NCI-H2227 (cell line): Measurements from ENCODE around the gene BBC3.

Experiments used
- DNase-seq: peaks from one replicate; lab custom pipeline; 2025; ENCODE audit not compliant: unreplicated experiment; lab: John Stamatoyannopoulos, UW

Gene BBC3

DNA sequence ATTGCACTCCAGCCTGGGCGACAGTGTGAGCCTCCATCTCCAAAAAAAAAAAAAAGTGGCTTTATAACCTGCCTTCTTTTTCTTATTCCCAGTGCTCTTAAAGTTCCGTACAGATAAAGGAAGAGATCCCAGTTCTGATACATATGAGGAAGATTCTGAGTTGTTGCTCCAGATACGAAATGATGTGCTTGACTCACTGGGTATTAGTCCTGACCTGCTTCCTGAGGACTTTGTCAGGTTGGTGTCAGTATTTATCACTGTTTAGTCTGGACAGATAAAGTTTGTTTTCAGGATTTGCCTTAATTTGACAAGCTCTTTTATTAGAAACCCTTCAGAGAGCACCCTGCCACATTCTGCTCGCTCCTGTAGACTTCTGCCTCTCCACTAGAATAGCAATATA, 33.9 kb downstream of the BBC3 start:
- no peak for DNase-seq

DNA sequence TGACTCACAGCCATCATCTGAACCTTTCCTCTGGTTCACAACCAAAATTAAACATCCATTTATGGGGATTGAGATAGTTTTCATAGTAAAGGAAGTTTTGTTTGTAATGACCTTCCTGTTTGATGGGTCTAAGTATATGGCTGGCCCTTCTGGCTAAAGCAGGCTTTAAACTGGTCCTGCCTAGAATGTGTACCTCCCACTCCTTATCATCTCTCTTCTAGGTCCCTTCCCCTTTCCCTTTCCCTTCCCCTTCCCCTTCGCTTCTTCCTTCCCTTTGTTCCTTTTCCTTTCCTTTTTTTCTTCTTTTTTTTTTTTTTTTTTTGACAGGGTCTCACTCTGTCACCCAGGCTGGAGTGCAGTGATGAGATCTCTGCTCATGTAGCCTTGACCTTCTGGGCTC, 35.6 kb downstream of the BBC3 start:
- no peak for DNase-seq

DNA sequence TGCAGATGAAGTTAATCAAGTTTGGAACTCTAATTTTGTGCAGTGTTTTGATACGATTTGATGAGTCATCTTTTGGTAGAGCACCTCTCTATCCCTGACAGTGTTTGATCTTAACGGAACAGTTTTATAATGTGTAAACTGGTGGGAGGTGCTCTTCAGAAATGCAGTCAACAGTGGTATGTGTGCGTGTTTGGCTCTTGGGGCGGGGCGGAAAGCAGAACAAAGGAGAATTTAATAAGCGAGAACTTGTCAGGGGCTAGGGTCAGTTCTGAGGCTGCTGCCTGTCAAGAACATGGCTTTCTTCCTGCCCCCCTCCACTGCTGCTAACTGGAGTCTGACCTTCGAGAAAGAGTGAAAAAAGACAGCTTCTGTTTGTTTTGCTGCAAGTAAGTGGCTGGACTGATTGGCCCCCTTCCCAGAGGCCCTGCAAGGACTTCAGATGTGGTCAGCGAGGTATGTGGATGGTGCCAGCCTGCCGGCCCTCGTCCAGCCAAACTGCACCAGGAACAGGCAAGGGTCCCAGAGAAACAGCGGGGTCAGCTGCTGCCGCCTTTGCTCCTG, 40.8 kb downstream of the BBC3 start:
- peak; percentile 46 for DNase-seq

DNA sequence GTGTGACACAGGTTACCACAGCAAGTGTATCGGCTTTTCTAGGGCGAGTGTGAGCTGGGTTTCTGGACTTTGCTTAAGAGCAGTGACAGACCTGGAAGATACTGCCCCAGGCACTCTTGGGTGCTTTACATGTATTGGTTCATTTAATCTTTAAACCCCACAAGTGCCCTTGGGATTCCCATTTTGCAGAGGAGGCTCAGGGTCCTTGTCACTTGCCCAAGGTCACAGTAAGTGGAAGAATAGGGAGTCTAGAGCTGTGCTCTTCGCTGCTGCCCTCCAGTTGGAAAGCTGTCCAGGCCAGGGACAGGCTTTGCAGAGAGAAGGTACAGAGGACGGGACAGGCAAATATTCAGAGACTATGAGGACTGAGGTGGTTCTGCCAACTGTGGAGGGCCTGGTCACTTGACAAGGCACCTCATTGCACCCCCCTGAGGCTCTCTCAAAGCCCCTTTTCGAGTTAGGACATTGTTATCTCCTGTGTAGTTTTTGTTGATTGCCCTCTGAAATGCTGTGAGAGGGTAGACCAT, 42.4 kb downstream of the BBC3 start:
- no peak for DNase-seq

DNA sequence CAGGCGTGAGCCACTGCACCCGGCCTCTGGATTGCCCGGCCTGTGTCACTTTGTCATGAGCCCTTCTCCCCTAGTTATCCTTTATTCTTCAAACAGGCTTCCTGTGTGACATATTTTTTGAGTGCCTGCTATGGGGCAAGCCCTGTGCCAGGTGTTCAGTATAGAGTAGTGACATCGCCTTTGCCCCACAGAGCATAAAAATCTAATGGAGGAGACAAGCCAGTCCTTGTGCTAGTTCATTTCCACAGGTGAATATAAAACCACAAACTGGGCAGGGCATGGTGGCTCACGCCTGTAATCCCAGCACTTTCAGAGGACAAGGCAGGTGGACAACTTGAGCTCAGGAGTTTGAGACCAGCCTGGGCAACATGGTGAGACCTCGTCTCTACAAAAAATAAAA, 43.2 kb downstream of the BBC3 start:
- DNase-seq = no peak

DNA sequence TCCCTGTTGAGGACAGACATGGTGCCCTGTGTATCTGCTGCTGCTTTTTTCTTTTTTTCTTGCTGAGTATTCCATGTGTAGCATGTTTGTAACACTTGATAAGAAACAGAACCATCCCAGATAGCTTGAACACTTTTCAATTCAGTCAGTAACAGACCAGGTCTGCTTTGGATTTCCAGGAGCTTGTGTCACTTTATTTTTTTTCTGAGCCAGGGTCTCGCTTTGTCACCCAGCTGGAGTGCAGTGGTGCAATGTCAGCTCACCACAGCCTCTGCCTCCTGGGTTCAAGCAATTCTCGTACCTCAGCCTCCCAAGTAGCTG, 43.7 kb downstream of the BBC3 start:
- no peak for DNase-seq

DNA sequence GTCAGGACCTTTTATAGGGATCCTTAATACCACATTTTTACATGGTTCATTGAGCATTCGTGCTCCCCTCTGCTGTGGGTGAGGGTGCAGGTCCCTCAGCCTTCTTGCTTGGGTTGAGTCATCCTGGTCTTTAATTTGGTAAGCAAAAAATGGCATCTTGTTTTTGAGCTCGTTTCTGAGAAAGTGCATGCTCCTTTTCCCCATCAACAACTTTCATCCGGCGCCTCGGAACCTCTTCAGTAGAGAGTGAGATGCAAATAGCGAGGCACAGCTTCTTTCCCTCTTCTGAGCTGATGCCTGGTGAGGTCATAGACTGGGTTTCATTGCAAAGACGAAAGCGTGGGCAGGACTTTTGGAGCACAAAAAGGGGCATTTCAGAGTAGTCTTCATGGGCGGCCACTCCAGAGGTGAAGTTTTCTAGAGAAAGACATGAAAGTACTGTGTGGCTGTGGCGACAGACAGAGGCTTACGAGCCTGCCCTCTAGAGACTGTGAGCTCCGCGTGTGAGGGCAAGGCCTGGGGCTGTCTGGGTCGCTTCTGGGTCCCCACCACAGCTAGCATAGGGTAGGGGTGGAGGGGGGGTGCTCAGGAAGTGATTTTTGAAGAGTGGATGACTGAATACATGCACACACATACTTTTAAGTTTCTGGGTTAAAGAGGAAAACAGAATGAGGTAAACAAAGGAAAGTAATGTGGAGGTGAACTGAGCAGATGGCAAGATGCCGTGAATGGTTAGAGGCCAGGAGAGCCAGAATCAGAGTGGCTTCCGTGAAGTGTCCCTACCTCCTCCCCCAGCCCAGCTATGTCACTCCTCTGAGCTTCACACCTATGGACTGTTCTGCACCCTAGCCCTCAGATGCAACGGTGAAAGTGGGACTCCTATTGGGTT, 44.3 kb downstream of the BBC3 start:
- no peak for DNase-seq

DNA sequence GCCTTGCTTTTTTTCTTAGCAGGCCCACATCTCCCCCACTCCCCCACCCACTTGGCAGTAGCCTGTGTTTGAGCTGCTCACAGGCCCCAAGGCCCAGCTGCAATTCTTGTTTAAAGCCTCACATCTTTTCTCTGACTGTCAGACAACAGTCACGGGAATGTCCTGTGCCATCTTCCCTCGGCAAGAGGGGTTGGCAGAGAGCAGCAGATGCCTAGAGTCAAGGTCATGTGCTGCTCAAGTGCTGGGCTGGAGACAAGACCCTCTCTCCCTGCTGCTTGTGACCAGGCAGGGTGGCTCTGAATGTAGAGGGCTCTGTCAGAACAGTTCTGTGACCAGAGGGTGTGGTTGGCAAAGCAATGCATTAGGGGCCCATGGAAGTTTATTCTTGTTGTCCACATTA, 47.4 kb downstream of the BBC3 start:
- no peak for DNase-seq

DNA sequence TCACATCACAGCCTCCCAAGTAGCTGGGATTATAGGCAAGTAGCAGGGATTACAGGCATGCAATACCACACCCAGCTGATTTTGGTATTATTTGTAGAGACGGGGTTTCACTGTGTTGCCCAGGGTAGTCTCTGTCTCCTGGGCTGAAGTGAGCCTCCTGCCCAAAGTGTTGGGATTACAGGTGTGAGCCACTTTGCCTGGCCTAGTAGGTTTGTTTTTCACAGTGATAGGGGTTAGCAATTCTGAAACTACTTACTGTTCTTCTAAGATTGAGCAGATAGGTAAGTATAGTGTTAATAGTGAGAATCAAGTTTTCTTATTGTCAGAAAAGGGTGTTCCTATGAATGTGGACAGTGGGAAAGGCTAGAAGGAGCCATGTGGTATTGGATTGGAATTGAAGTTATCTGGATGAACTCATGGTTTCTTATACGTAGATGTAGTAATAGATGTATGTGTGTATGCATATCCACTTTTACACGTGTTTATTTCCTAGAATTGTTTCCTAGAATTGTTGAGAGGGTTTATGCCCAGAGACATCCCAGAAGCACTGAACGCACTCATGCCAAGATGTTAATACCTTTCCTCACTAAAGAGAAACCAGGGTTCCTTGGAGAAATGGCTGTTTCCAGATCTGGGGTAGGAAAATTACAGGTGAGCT, 51.2 kb downstream of the BBC3 start:
- DNase-seq = no peak

DNA sequence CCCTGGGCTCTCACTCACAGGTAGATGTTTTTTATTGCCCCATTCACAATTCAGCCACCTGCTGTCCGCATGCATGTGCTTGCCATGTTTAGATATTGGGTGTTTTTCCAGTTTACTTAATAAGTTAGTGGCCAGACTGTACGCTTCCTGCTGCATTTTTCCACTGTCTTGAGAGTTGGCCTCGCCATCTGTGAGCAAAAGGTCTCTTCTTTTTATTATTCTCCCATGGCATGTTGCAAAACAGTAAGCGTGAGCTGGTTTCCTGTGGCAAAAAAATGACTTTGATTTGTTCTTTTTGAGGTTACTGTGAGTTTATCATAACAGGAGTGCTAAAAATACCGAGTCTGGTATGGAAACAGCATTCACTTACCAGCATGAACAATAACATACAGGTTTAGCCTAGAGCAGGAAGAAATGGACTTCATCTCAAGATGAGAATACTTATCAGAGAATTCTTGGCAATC, 54.3 kb downstream of the BBC3 start:
- no peak for DNase-seq

DNA sequence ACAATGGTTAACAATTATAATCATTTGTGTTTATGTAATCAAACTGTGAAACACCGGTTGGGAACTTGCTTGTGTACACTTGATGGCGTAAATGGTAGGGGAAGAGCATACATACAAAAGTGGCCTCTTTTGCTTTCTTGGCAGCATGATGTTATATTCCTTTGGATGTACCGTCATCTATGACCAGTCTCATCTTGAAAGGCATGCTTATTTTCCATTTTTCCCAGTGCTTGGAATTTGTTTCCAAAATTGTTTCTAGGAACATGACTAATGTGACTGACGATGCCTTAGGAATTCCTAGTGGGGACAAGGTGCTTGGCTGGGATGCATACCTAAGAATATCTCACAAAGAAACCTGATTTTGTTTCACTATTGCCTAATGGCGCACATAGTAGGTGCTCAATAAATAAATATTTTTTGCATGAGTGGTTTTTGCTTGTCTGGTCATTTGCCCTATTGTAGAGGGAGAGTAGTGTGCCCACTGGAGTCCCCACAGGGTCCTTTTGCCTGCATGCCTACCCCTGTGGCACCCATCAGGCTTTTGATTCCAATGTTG, 54.9 kb downstream of the BBC3 start:
- no peak for DNase-seq

DNA sequence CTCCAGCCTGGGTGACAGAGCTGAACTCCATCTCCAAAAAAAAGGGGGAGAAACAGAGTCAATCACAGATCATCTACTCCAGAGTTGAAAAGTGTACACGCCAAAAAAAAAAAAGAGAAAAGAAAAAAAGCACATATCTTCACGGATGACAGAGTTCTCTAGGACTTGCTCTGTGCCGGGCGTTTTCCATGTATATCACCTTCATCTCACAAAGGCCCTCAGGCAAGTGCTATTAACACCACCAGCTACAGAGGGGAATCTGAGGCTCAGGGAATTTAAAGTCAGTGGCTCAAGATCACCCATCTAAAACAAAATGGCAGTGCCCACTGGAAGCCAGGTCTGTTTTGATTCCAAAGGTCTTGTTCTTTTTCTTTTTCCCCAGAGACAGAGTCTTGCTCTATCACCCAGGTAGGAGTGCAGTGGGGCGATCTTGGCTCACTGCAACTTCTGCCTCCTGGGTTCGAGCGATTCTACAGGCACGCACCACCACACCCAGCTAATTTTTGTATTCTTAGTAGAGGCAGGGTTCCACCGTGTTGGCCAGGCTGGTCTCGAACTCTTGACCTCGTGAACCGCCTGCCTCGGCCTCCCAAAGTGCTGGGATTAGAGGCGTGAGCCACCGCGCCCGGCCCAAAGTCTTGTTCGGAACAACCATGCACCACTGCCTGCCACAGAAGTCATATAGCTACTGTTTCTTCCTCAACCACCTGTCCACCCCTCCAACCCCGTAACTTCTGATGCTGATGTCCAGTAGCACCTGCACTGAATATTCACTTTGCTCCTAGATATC, 58.1 kb downstream of the BBC3 start:
- no peak for DNase-seq
